IMR-90 (cell line): ENCODE results near the gene CYTH4. TPM values are rescaled to one million over a fixed set of nuclear protein-coding genes. Genes with fewer than 3 reads are reported as not detected.

Experiments used
- ATAC-seq: fragments of 200-7000 bp; cut with Tn5 transposase; 2 replicates; pipeline ENCODE4 v1.9.1; 2020; ENCODE audit warnings: low read depth, mild to moderate bottlenecking, moderate library complexity
- BruUV-seq: library from RNA; stranded (reverse); fragments of 400-500 nt; replicated peaks from 2 replicates; lab custom pipeline; 2021; lab: Mats Ljungman, UMichigan
- CTCF ChIA-PET: fragments of 300-600 bp; formaldehyde crosslinking; extraction: SDS; loops from one replicate; lab custom pipeline; 2021; ENCODE audit warnings: antibody characterized with exemption; lab: Yijun Ruan, JAX
- POLR2A ChIA-PET: fragments of 300-600 bp; sonication (Branson Sonifier 250); formaldehyde crosslinking; loops from one replicate; lab custom pipeline; 2022; ENCODE audit warnings: antibody characterized with exemption; ENCODE audit not compliant: unreplicated experiment; lab: Charles Lee
- DNase-seq: peaks from one replicate; pipeline ENCODE4 v3.0.0; 2013
- H2AFZ ChIP-seq: replicated peaks from 2 replicates; pipeline ENCODE3; 2013; ENCODE audit warnings: low read length, mild to moderate bottlenecking; ENCODE audit not compliant: poor library complexity
- H2AK5ac ChIP-seq: 2 replicates; pipeline ENCODE4 v1.6.1; 2013; ENCODE audit warnings: low read depth, low read length, inconsistent platforms
- H2AK9ac ChIP-seq: replicated peaks from 2 replicates; pipeline ENCODE3; 2013; ENCODE audit warnings: mild to moderate bottlenecking, low read depth, low read length, moderate library complexity; ENCODE audit not compliant: poor library complexity
- H2BK120ac ChIP-seq: 2 replicates; pipeline ENCODE4 v1.6.1; 2013; ENCODE audit warnings: low read depth, low read length, inconsistent platforms
- H2BK15ac ChIP-seq: 3 replicates; pipeline ENCODE4 v1.6.1; 2013; ENCODE audit warnings: low read depth, low read length, inconsistent platforms
- H2BK20ac ChIP-seq: 2 replicates; pipeline ENCODE4 v1.6.1; 2013; ENCODE audit warnings: low read depth, mild to moderate bottlenecking, inconsistent platforms, low read length, moderate library complexity
- H2BK5ac ChIP-seq: 2 replicates; pipeline ENCODE4 v1.6.1; 2013; ENCODE audit warnings: mild to moderate bottlenecking, low read depth, low read length, inconsistent platforms; ENCODE audit not compliant: poor library complexity, severe bottlenecking
- H3K14ac ChIP-seq: replicated peaks from 2 replicates; pipeline ENCODE4 v1.6.1; 2013; ENCODE audit warnings: low read depth, low read length, inconsistent platforms
- H3K18ac ChIP-seq: 2 replicates; pipeline ENCODE4 v1.6.1; 2013; ENCODE audit warnings: low read depth, low read length, control low read depth
- H3K23ac ChIP-seq: 2 replicates; pipeline ENCODE4 v1.6.1; 2013; ENCODE audit warnings: low read depth, low read length, inconsistent platforms
- H3K27ac ChIP-seq: 2 replicates; pipeline ENCODE4 v1.5.1; 2013; ENCODE audit warnings: mild to moderate bottlenecking, control low read depth, low read length; ENCODE audit not compliant: insufficient read depth
- H3K27me3 ChIP-seq: 2 replicates; pipeline ENCODE4 v1.6.1; 2013; ENCODE audit warnings: low read length; ENCODE audit not compliant: control insufficient read depth, insufficient read depth
- H3K36me3 ChIP-seq: 2 replicates; pipeline ENCODE4 v1.6.1; 2013; ENCODE audit warnings: low read length, mixed read lengths; ENCODE audit not compliant: control insufficient read depth, insufficient read depth
- H3K4ac ChIP-seq: 2 replicates; pipeline ENCODE4 v1.6.1; 2013; ENCODE audit warnings: low read depth, low read length, inconsistent platforms
- H3K4me1 ChIP-seq: 2 replicates; pipeline ENCODE4 v1.6.1; 2013; ENCODE audit warnings: low read length, mixed read lengths; ENCODE audit not compliant: control insufficient read depth, insufficient read depth
- H3K4me2 ChIP-seq: 2 replicates; pipeline ENCODE4 v1.6.1; 2013; ENCODE audit warnings: low read depth, mild to moderate bottlenecking, control low read depth, low read length, moderate library complexity
- H3K4me3 ChIP-seq: 2 replicates; pipeline ENCODE4 v1.5.1; 2013; ENCODE audit warnings: low read depth, mild to moderate bottlenecking, control low read depth, low read length, moderate library complexity; ENCODE audit not compliant: insufficient read depth
- H3K56ac ChIP-seq: 2 replicates; pipeline ENCODE4 v1.6.1; 2013; ENCODE audit warnings: low read length, inconsistent platforms; ENCODE audit not compliant: insufficient read depth; ENCODE audit errors: extremely low read depth
- H3K79me1 ChIP-seq, 2 experiments: 2 replicates each; pipeline ENCODE4 v1.6.1; 2013; ENCODE audit warnings: low read length in 2 of 2, inconsistent platforms in 1 of 2, low read depth in 1 of 2
- H3K9ac ChIP-seq: 2 replicates; pipeline ENCODE4 v1.6.1; 2013; ENCODE audit warnings: low read depth, low read length, control low read depth
- H3K9me1 ChIP-seq: 2 replicates; pipeline ENCODE4 v1.6.1; 2013; ENCODE audit warnings: low read length, inconsistent platforms; ENCODE audit not compliant: insufficient read depth
- H3K9me3 ChIP-seq: 2 replicates; pipeline ENCODE4 v1.6.1; 2013; ENCODE audit warnings: low read length; ENCODE audit not compliant: control insufficient read depth, insufficient read depth
- H4K20me1 ChIP-seq: 2 replicates; pipeline ENCODE4 v1.6.1; 2013; ENCODE audit warnings: low read length, inconsistent platforms; ENCODE audit not compliant: insufficient read depth
- H4K5ac ChIP-seq: 2 replicates; pipeline ENCODE4 v1.6.1; 2013; ENCODE audit warnings: mild to moderate bottlenecking, low read depth, low read length, control low read depth
- H4K8ac ChIP-seq, 2 experiments: 2 replicates each; pipeline ENCODE4 v1.6.1; 2013; ENCODE audit warnings: low read depth in 2 of 2, low read length in 2 of 2, control low read depth in 1 of 2, inconsistent platforms in 1 of 2
- H4K91ac ChIP-seq: 2 replicates; pipeline ENCODE4 v1.6.1; 2013; ENCODE audit warnings: low read depth, low read length, inconsistent platforms; ENCODE audit not compliant: insufficient read depth
- CTCF ChIP-seq: conservative IDR thresholded peaks from 2 replicates; pipeline ENCODE4 v1.5.1; 2012; ENCODE audit warnings: mild to moderate bottlenecking, low read depth, low read length, improper control_type of control experiment
- ELK1 ChIP-seq: fragments of 150-350 bp; IDR thresholded peaks from 2 replicates; pipeline ENCODE4 v1.6.1; 2016; ENCODE audit warnings: low read depth, mild to moderate bottlenecking, low read length, moderate library complexity, borderline replicate concordance
- FOS ChIP-seq: fragments of 150-350 bp; IDR thresholded peaks from 2 replicates; pipeline ENCODE4 v1.6.1; 2016; ENCODE audit warnings: low read depth, low read length
- MAZ ChIP-seq: IDR thresholded peaks from 2 replicates; pipeline ENCODE4 v1.6.1; 2012; ENCODE audit warnings: low read depth, mild to moderate bottlenecking, low read length, improper control_type of control experiment, moderate library complexity, borderline replicate concordance
- NFE2L2 ChIP-seq: fragments of 150-350 bp; IDR thresholded peaks from 2 replicates; pipeline ENCODE4 v1.6.1; 2016; ENCODE audit warnings: low read depth, mild to moderate bottlenecking, low read length
- POLR2A ChIP-seq: IDR thresholded peaks from 2 replicates; pipeline ENCODE4 v1.6.1; 2012; ENCODE audit warnings: mild to moderate bottlenecking, low read depth, low read length
- RAD21 ChIP-seq: IDR thresholded peaks from 2 replicates; pipeline ENCODE4 v1.6.1; 2012; ENCODE audit warnings: low read length, improper control_type of control experiment
- RFX5 ChIP-seq: IDR thresholded peaks from 2 replicates; pipeline ENCODE4 v1.8.0; 2012; ENCODE audit warnings: low read depth, mild to moderate bottlenecking, low read length, moderate library complexity
- SMC3 ChIP-seq: fragments of 150-350 bp; IDR thresholded peaks from 2 replicates; pipeline ENCODE4 v1.6.1; 2016; ENCODE audit warnings: low read depth, mild to moderate bottlenecking, antibody characterized with exemption, low read length, moderate library complexity
- WGBS, 2 experiments: methylation state at CpG; one replicate each; pipeline versions ENCODE4 v1.1.5 to v1.1.7; 2013; ENCODE audit warnings: missing lambda C conversion rate in 2 of 2; ENCODE audit not compliant: insufficient read length in 1 of 2; ENCODE audit errors: extremely low coverage in 2 of 2; 5-methylcytosine and 5-hydroxymethylcytosine counted together
- dilution Hi-C: fragments of 300-500 bp; cut with HindIII; formaldehyde crosslinking; loops from one replicate; pipeline ENCODE4 v1.14.3; 2018; ENCODE audit warnings: low sequenced_read_pairs; ENCODE audit not compliant: unreplicated experiment
- in situ Hi-C: fragments of 300-500 bp; cut with MboI; formaldehyde crosslinking; loops from 3 replicates; pipeline ENCODE4 v1.14.3; 2019; ENCODE audit warnings: low sequenced_read_pairs, inconsistent platforms, mixed read lengths
- intact Hi-C: fragments of 100-400 bp; cut with micrococcal nuclease; formaldehyde crosslinking; loops from 2 replicates; pipeline ENCODE4 v1.10.0; 2022
- polyA plus RNA-seq, 3 experiments: library from polyadenylated mRNA; depleted of rRNA; stranded (reverse); fragments of >200 nt; gene quantifications; 2 replicates each; pipeline ENCODE4 v1.2.3, GENCODE V29; 2012; ENCODE audit warnings: low replicate concordance in 1 of 3
- total RNA-seq: library from RNA; depleted of rRNA; stranded (reverse); fragments of >200 nt; gene quantifications from 2 replicates; pipeline ENCODE4 v1.2.3, GENCODE V29; 2012
- TF ChIP-seq, protein P1 (sequence below): fragments of 150-350 bp; IDR thresholded peaks from 2 replicates; pipeline ENCODE4 v1.6.1; 2017; ENCODE audit warnings: mild to moderate bottlenecking, antibody characterized with exemption, low read length, low read depth

CYTH4 gene
- total and polyA plus RNA-seq, 2 of the 4 experiments (the other 2 are of a cell fraction): 0.36 to 0.55 TPM

- Histone ChIP-seq H3K9me3 (peaks cover 13% of the 10 kb centered on the region), H3K18ac (no peak overlapping the region), H3K4me2 (no peak overlapping the region), H3K23ac (no peak overlapping the region), H3K9ac (no peak overlapping the region), H3K4me3 (no peak overlapping the region), H2BK15ac (no peak overlapping the region), H4K5ac (no peak overlapping the region), H3K79me1 (no peaks in the 10 kb centered on the region), H2AK5ac (no peak overlapping the region), H3K36me3 (no peaks in the 10 kb centered on the region), H2AFZ (no peak overlapping the region), H3K56ac (no peak overlapping the region), H4K20me1 (no peaks in the 10 kb centered on the region), H4K8ac (no peak overlapping the region), H3K27ac (no peak overlapping the region), H3K9me1 (no peaks in the 10 kb centered on the region), H2AK9ac (no peak overlapping the region), H2BK5ac (no peak overlapping the region), H2BK120ac (no peak overlapping the region), H2BK20ac (no peak overlapping the region), H3K4ac (no peak overlapping the region), H4K91ac (no peak overlapping the region), H3K14ac (no peak overlapping the region), H3K27me3 (peaks cover 5% of the 10 kb centered on the region), H3K4me1 (peaks cover 5% of the 10 kb centered on the region)
- POLR2A ChIA-PET: no interaction called here
- no peak for ATAC-seq
- in situ Hi-C loops: no loop called here
- DNase-seq: no peak
- no peak for TF ChIP-seq MAZ
- no peak for TF ChIP-seq RAD21
- TF ChIP-seq RFX5: no peak
- TF ChIP-seq CTCF: no peak
- TF ChIP-seq SMC3: no peak
- TF ChIP-seq, protein P1, sequence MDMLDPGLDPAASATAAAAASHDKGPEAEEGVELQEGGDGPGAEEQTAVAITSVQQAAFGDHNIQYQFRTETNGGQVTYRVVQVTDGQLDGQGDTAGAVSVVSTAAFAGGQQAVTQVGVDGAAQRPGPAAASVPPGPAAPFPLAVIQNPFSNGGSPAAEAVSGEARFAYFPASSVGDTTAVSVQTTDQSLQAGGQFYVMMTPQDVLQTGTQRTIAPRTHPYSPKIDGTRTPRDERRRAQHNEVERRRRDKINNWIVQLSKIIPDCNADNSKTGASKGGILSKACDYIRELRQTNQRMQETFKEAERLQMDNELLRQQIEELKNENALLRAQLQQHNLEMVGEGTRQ: no peak
- no peak for TF ChIP-seq ELK1
- no peak for TF ChIP-seq POLR2A
- no peak for TF ChIP-seq FOS
- TF ChIP-seq NFE2L2: no peak
- CTCF ChIA-PET: no interaction called here
- WGBS, 2 experiments: 61% methylated on average over 3 of the region's 10 CpGs; no CpG with 5 or more reads in 1 of the 2 experiments
- dilution Hi-C loops: no loop called here
- no TSS peak for BruUV-seq
- intact Hi-C loops: no loop called here
Measured at GRCh38 chr22:37263966-37264887, 18.1 kb upstream of the CYTH4 start.
